KBM-7 (cell line): Measurements from ENCODE around the gene AJAP1.
A peak's percentile ranks its signal among the peaks of the same experiment; 100 is the strongest.
"Not testable (repeated sequence)": the region's sequence is repeated elsewhere in the genome, so short reads cannot be mapped to it uniquely, and the experiment has no call there.

Experiments
- DNase-seq: peaks from one replicate; pipeline ENCODE4 v3.0.0-alpha.2; 2015
- in situ Hi-C: fragments of 300-500 bp; cut with MboI; formaldehyde crosslinking; loops from 2 replicates; pipeline ENCODE4 v1.14.3; 2020; ENCODE audit warnings: low sequenced_read_pairs, low pct_unique_long_range_greater_than_20kb, mixed read lengths

The AJAP1 gene

GRCh38 chr1:4655674-4656532 is 1.5 kb downstream of the AJAP1 start:
- DNase-seq, result peak; percentile 28
- in situ Hi-C loops, result no loop called here

- DNase-seq, result no peak
- in situ Hi-C loops, result no loop called here
These were observed 2.2 kb downstream of the AJAP1 start for GRCh38 chr1:4656533-4657140.

- DNase-seq, result no peak
- in situ Hi-C loops, result no loop called here
These were observed 2.9 kb downstream of the AJAP1 start for GRCh38 chr1:4657244-4657789.

DNA sequence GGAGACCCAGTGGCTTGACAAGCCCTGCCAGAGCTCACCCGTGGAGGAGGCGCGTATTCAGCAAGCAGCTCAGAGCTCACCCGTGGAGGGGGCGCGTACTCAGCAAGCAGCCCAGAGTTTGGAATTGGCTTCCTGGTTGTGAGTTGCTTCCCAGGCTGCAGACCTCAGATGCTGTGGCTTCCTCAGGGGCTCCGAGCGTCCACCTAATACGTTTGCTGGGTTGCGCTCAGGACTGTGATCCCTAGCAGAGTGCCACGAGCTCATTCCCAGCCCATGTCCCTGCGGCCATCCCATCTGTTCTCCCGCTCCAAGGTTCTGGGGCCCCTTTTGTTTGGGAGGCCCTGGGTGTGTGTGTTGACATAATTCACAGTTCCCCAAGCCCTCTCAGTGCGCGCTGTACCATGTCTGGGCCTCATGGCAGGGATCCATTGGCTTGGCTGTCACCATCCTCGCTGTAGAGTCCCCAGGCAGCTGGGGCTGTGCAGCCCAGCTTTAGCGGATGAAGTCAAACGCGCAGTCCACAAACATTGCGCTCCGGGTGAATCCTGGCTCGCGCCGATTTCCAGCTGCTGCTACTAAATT is 3.6 kb downstream of the AJAP1 start:
- no peak for DNase-seq
- in situ Hi-C loops, result no loop called here

- in situ Hi-C loops, result no loop called here
- DNase-seq, result no peak
These were observed 4.5 kb downstream of the AJAP1 start for GRCh38 chr1:4658643-4659628.

- DNase-seq, result no peak
- in situ Hi-C loops, result no loop called here
These were observed 6.6 kb downstream of the AJAP1 start for GRCh38 chr1:4660917-4661594.

DNA sequence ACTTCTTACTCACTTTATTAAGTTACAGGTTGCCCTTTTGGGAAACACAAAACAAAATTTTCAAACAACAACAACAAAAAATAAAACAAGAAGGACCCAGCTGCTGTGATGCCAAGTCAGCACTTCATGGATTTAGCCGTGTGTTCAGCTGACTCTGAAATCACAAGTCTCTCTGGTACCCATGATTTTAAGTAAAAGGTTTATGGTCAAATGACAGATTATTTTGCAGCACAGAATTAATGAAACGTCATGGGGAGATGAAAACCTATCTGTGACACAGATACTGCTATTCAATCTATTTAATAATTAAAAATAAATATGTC is 7.1 kb downstream of the AJAP1 start:
- DNase-seq, result no peak
- in situ Hi-C loops, result no loop called here

DNA sequence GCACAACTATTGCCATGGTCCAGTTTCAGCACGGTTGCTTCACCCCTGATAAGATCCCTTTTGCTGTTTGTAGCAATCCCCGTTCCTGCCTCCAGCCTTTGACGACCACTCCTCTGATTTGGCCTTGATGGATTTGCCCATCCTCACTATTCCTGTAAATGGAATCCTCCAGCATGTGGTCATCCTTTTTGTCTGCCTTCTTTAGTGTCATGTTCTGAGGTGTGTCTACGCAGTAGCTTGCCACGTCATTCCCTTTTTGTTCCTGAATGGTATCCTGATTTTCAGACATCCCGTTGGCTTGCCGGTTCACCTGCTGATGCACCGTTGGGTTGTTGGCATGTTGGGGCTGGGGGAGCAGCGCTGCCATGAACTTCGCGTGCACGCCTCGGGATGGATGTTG is 7.8 kb downstream of the AJAP1 start:
- in situ Hi-C loops, result no loop called here
- no peak for DNase-seq

- DNase-seq, result no peak
- in situ Hi-C loops, result no loop called here
These were observed 8.3 kb downstream of the AJAP1 start for GRCh38 chr1:4662723-4663122.

DNA sequence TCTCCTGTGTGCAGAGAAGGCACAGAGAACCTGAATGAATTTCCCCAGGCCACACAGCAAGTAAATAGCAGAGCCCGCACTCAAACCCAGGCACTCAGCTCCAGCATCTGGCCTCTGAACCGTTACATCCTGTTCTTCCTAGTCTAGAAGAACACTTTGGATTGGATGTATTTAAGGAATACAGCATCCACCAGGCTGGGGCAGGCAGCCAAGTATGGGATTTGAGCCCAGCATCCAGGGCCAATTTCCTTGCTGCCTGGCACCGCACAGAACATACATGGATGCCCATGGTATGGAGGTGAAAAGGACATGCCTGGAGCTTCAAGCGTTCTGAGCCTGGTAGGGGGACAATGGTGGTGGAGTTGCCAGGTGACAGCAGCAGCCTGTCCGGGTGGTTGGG is 9.7 kb downstream of the AJAP1 start:
- in situ Hi-C loops, result no loop called here
- no peak for DNase-seq

- DNase-seq, result no peak
- in situ Hi-C loops, result no loop called here
These were observed 10.2 kb downstream of the AJAP1 start for GRCh38 chr1:4664606-4665005.

DNA sequence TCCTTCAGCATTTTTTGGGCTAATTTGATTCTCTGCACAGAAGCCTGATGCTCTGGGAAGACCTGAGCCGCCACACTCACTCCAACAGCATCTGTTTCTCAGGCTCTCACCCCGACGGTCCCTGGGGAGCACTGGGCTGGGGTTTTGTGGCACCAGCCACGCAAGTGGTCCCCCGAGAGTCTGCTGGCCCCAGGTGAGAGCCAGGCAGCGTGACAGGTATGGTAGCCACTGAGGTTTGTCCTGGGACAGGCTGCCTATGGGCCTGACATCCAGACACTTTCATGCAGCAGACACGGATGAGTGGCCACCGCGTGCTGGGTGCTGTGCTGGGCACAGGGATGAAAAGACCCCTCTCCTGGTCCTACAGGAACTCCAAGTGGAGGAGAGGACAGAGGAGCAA is 11.0 kb downstream of the AJAP1 start:
- in situ Hi-C loops, result no loop called here
- DNase-seq, result no peak

GRCh38 chr1:4666683-4667082 is 12.3 kb downstream of the AJAP1 start:
- in situ Hi-C loops, result not testable (repeated sequence)

GRCh38 chr1:4668743-4669700 is 14.6 kb downstream of the AJAP1 start:
- DNase-seq, result no peak
- in situ Hi-C loops, result no loop called here

More at GRCh38 chr1:4666683-4667082, 12.3 kb downstream of the AJAP1 start:
- DNase-seq, result not testable (repeated sequence)

DNA sequence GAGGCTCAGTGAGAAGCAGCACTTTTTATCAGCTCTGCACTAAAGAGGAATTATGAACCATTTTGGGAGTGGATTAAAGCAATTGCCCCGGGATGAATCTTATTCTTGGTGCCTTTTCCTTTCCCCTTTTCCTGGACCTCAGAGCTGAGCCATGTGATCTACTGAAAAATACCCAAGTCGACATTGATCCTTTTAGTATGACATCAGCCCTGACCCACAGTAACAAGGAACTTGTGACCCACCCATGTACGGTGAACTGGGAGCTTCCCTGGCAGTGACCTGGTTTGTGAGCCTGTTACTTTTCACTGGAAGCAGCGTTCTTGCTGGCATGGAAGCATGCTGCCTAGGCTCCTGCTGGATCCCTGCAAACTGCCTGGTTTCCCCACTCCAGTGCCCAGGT is 15.9 kb downstream of the AJAP1 start:
- in situ Hi-C loops, result no loop called here
- no peak for DNase-seq

GRCh38 chr1:4671828-4672227 is 17.4 kb downstream of the AJAP1 start:
- no peak for DNase-seq
- in situ Hi-C loops, result no loop called here

DNA sequence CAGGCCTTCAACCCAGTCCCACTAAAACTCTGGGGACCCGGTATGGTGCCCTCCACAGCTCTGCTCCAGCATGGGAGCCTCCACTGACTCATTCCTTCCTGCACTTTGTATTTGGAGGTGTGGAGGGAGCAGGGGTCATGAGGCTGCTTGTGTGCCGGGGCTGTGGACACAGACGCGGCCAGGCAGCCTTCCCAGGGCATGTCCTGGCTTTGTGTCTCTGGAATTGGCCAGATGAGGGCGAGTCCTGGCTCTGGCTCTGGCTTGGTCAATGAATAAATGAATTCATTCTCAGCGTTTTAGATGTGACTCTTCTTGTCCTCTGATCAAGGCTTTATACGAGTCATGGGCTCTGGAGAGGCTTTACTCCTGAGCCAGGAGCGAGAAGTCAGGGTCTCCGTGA is 19.1 kb downstream of the AJAP1 start:
- no peak for DNase-seq
- in situ Hi-C loops, result no loop called here

DNA sequence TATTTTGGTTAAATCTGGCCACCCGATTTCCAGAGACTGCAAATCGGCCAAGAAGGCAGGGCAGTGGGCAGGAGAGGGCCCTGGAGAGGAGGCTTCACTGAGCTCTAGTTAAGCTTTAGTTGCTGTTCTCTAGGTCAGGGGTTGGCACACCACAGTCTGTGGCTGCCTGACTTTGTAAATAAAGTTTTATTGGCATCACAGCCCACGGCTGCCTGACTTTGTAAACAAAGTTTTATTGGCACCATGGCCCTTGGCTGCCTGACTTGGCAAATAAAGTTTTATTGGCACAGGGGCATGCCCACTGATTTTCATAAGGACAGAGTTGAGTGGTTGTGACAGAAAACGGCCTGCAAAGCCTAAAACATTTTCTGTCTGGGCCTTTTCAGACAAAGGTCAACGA is 19.7 kb downstream of the AJAP1 start:
- in situ Hi-C loops, result no loop called here
- DNase-seq, result no peak
